BE2C (cell line): Measurements from ENCODE around the gene NME2. TPM values are rescaled to one million over a fixed set of nuclear protein-coding genes. Genes with fewer than 3 reads are reported as not detected.

Source experiments
- DNase-seq: peaks from one replicate; pipeline ENCODE4 v3.0.0-alpha.2; 2020
- H3K27me3 ChIP-seq: fragments of 250-450 bp; sonication (Bioruptor Pico); 2 replicates; pipeline ENCODE4 v1.5.1; 2020; ENCODE audit warnings: mild to moderate bottlenecking
- H3K36me3 ChIP-seq: fragments of 250-450 bp; sonication (Bioruptor Pico); 2 replicates; pipeline ENCODE4 v1.5.1; 2020; ENCODE audit warnings: mild to moderate bottlenecking
- H3K4me1 ChIP-seq: fragments of 250-450 bp; sonication (Bioruptor Pico); 2 replicates; pipeline ENCODE4 v1.5.1; 2020
- H3K4me3 ChIP-seq: 2 replicates; pipeline ENCODE4 v1.5.1; 2011; ENCODE audit warnings: low read depth, low read length
- H3K9me3 ChIP-seq: fragments of 250-450 bp; sonication (Bioruptor Pico); 2 replicates; pipeline ENCODE4 v1.5.1; 2020
- polyA plus RNA-seq: library from polyadenylated mRNA; unstranded; fragments of >200 nt; gene quantifications from one replicate; pipeline ENCODE4 v1.2.1, GENCODE V29; 2012; ENCODE audit warnings: low read depth, missing spikeins; ENCODE audit not compliant: insufficient read length, insufficient read depth
- TF ChIP-seq, protein P1 (sequence below): IDR thresholded peaks from 2 replicates; pipeline ENCODE4 v1.5.1; 2012; ENCODE audit warnings: mild to moderate bottlenecking, low read depth, low read length

The NME2 gene
- 799 TPM for polyA plus RNA-seq

GRCh38 chr17:51166198-51166986 is at the start of gene NME2:
Gene NME2, plus strand, starts transcription at chr17:51166411. Its CDS starts 420 bp downstream, at chr17:51166831.
- peak within 1 kb of the TSS; percentile 94 for H3K4me3 ChIP-seq
- peaks cover 69% of the 10 kb centered on the region for H3K36me3 ChIP-seq
- TF ChIP-seq, protein P1, sequence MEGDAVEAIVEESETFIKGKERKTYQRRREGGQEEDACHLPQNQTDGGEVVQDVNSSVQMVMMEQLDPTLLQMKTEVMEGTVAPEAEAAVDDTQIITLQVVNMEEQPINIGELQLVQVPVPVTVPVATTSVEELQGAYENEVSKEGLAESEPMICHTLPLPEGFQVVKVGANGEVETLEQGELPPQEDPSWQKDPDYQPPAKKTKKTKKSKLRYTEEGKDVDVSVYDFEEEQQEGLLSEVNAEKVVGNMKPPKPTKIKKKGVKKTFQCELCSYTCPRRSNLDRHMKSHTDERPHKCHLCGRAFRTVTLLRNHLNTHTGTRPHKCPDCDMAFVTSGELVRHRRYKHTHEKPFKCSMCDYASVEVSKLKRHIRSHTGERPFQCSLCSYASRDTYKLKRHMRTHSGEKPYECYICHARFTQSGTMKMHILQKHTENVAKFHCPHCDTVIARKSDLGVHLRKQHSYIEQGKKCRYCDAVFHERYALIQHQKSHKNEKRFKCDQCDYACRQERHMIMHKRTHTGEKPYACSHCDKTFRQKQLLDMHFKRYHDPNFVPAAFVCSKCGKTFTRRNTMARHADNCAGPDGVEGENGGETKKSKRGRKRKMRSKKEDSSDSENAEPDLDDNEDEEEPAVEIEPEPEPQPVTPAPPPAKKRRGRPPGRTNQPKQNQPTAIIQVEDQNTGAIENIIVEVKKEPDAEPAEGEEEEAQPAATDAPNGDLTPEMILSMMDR = no peak
- no peaks in the 10 kb centered on the region for H3K9me3 ChIP-seq
- H3K27me3 ChIP-seq = no peaks in the 10 kb centered on the region
- DNase-seq = peak; percentile 97
- no peaks in the 10 kb centered on the region for H3K4me1 ChIP-seq

DNA sequence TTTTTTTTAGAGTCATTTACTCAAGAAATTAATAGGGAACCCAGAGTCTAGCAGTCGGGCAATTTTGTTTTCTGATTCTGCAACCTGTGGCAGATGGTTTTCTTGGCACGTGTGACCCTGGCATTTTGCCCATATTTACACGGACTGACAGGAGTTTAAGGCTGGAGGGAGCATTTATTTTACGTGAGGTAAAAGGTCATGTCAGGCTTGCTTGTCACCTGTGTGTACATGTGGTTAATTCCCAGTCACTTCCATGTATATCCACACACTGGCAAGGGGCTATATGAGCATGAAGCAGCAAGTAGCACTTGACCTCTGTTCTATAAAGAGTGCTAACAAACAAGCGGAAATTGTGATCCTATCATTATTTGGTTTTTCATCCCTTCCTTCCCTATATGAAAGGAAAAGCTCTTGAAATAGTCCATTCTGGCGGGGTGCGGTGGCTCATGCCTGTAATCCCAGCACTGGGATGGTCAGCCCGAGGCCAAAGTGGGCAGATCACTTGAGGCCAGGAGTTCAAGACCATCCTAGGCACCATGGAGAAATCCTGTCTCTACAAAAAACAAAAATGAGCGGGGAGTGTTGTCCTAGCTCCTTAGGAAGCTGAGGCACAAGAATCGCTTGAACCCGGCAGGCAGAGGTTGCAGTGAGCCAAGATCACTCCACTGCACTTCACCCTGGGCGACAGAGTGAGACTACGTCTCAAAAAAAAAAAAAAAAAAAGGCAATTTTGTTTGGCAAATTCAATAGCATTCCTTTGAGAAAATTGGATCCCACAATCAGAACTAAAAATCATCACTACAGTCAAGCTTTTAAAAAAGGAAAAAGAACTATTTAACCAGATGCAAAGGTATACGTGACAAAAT is 47.6 kb upstream of the NME2 start:
- DNase-seq = peak; percentile 49
- Histone ChIP-seq H3K4me3 (peak overlapping the region; percentile 93), H3K36me3 (0 out of 2 replicates have a peak, but pooled peaks cover 2% of the 10 kb centered on the region), H3K9me3 (no peaks in the 10 kb centered on the region), H3K4me1 (0 out of 2 replicates have a peak, but pooled peaks cover 4% of the 10 kb centered on the region), H3K27me3 (no peaks in the 10 kb centered on the region)
- TF ChIP-seq, protein P1 = no peak

GRCh38 chr17:51119415-51120356 is 46.5 kb upstream of the NME2 start:
- TF ChIP-seq, protein P1 = peak; percentile 20; the same call in 1 of the 2 replicates
- peak; percentile 52 for DNase-seq

GRCh38 chr17:51120357-51120738 is 45.9 kb upstream of the NME2 start:
- TF ChIP-seq, protein P1 = no peak
- Histone ChIP-seq H3K4me3 (peak overlapping the region; percentile 93), H3K36me3 (0 out of 2 replicates have a peak, but pooled peaks cover 2% of the 10 kb centered on the region), H3K27me3 (no peaks in the 10 kb centered on the region), H3K4me1 (0 out of 2 replicates have a peak, but pooled peaks cover 4% of the 10 kb centered on the region), H3K9me3 (no peaks in the 10 kb centered on the region)
- no peak for DNase-seq

More at GRCh38 chr17:51119415-51120356, 46.5 kb upstream of the NME2 start:
- Histone ChIP-seq H3K27me3 (no peaks in the 10 kb centered on the region), H3K9me3 (no peaks in the 10 kb centered on the region), H3K36me3 (0 out of 2 replicates have a peak, but pooled peaks cover 2% of the 10 kb centered on the region), H3K4me1 (0 out of 2 replicates have a peak, but pooled peaks cover 4% of the 10 kb centered on the region), H3K4me3 (peak overlapping the region; percentile 93)
